Measurements from ENCODE around the gene TNFSF15.

- TF ChIP-seq, protein P1, sequence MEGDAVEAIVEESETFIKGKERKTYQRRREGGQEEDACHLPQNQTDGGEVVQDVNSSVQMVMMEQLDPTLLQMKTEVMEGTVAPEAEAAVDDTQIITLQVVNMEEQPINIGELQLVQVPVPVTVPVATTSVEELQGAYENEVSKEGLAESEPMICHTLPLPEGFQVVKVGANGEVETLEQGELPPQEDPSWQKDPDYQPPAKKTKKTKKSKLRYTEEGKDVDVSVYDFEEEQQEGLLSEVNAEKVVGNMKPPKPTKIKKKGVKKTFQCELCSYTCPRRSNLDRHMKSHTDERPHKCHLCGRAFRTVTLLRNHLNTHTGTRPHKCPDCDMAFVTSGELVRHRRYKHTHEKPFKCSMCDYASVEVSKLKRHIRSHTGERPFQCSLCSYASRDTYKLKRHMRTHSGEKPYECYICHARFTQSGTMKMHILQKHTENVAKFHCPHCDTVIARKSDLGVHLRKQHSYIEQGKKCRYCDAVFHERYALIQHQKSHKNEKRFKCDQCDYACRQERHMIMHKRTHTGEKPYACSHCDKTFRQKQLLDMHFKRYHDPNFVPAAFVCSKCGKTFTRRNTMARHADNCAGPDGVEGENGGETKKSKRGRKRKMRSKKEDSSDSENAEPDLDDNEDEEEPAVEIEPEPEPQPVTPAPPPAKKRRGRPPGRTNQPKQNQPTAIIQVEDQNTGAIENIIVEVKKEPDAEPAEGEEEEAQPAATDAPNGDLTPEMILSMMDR (IDR thresholded peaks at IDR 0.05; ENCODE audit: extremely low read depth in 1 of 2, insufficient read depth in 1 of 2, low read depth in 1 of 2, low read length in 2 of 2) = no peak
- TF ChIP-seq JUN (IDR thresholded peaks at IDR 0.05; ENCODE audit: borderline replicate concordance, insufficient read depth, insufficient read length, low read depth) (no peak), POLR2A (IDR thresholded peaks at IDR 0.05; ENCODE audit: low read depth, low read length) (no peak), MYC (IDR thresholded peaks at IDR 0.05; ENCODE audit: low read depth, low read length) (no peak), MAX (IDR thresholded peaks at IDR 0.05; ENCODE audit: insufficient read depth, insufficient read length) (no peak), POLR2AphosphoS5 (IDR thresholded peaks at IDR 0.05; ENCODE audit: insufficient read depth, low read depth, low read length) (no peak), EZH2 (IDR thresholded peaks at IDR 0.05; ENCODE audit: borderline replicate concordance, low read depth, low read length, severe bottlenecking) (no peak), GATA2 (IDR thresholded peaks at IDR 0.05; ENCODE audit: insufficient read depth, insufficient read length, low read depth, low read length) (no peak)
Measured at GRCh38 chr9:114849450-114849849, 43.6 kb upstream of the TNFSF15 start.
